ENCODE results near the gene DBX2.
"Not testable (repeated sequence)": the region's sequence is repeated elsewhere in the genome, so short reads cannot be mapped to it uniquely, and the experiment has no call there.

The DBX2 gene

GRCh38 chr12:45050751-45051571 lies at the start of gene DBX2:
TSS of gene DBX2 (minus strand) at chr12:45051099. CDS start at chr12:45050927, 172 bp downstream.
- no peak for DNase-seq (ENCODE audit: low read depth in 2 of 2)

DNA sequence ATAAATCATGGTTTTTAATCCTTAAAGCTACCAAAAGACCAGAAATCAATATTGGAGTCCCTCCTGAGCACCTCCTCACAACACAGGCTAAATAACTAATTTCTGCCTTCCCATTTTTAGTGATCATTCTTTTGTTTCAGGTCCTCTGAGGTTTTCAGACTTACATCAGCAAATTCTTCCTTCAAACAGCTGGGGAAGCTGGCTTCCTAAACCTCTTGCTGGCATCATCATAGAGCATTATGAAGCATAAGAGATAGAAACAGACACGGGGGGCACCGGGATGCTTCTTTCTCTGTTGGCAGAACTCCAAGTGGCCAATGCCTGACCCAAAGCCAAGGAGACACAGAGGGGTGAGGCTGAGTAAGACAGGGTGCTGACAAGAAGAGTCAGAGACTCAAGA lies 47.9 kb upstream of the DBX2 start:
- DNase-seq (ENCODE audit: low read depth in 2 of 2): no peak

- DNase-seq (ENCODE audit: low read depth in 2 of 2): not testable (repeated sequence)
Observed at GRCh38 chr12:45095417-45095816, 44.5 kb upstream of the DBX2 start.

DNA sequence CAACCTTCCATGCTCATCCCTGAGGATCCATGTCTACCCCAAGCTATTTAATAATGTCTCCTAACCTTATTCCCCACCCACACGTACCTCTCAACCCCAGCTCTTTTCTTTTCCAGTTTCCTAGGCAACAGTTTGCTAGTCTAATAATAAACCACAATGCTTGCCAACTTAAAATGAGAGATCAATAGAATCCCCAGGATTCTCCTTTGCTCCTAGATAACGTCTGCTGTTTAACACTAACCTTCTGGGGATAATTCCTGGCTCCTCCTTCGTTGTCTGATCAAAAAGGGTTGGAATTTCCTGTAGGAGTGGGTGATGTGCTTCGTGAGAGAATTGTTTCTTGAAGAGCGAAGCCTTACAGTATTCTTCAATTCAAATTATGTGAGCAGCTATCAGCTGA lies 42.2 kb upstream of the DBX2 start:
- no peak for DNase-seq (ENCODE audit: low read depth in 2 of 2)

GRCh38 chr12:45089411-45090075 lies 38.6 kb upstream of the DBX2 start:
- DNase-seq (ENCODE audit: low read depth in 2 of 2): no peak

- no peak for DNase-seq (ENCODE audit: low read depth in 2 of 2)
Observed at GRCh38 chr12:45088608-45089007, 37.7 kb upstream of the DBX2 start.

GRCh38 chr12:45084248-45084647 lies 33.3 kb upstream of the DBX2 start:
- DNase-seq (ENCODE audit: low read depth in 2 of 2): not testable (repeated sequence)

- DNase-seq (ENCODE audit: low read depth in 2 of 2): no peak
Observed at GRCh38 chr12:45077251-45077650, 26.4 kb upstream of the DBX2 start.

DNA sequence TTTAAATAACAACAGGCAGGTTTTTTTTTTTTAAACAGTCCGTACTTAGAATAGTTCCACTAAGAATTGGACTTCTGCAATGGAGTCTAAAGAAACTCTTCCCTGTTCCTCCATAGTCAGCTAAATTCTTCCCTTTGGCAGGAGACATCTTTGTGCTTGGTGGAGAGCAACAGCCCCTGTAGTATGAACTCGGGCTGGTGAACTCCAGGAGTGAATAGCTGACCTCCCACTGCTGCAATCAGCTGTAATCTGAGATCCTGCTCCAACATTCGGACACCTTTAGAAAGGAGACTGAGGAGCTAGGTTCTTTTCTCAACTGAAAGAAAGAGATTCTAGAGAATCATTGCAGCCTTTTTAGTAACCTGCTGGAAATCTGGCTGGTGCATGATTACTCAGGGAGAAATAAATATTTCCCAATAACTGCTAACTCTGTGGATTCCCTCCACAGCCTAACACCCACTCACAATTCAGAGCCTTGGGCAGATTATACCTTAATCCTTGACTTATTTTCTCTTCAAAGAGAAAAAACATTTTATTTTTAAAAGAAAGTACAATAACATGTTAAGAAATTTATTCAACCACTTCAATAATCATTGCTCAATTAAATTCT lies 25.6 kb upstream of the DBX2 start:
- DNase-seq (ENCODE audit: low read depth in 2 of 2): no peak

DNA sequence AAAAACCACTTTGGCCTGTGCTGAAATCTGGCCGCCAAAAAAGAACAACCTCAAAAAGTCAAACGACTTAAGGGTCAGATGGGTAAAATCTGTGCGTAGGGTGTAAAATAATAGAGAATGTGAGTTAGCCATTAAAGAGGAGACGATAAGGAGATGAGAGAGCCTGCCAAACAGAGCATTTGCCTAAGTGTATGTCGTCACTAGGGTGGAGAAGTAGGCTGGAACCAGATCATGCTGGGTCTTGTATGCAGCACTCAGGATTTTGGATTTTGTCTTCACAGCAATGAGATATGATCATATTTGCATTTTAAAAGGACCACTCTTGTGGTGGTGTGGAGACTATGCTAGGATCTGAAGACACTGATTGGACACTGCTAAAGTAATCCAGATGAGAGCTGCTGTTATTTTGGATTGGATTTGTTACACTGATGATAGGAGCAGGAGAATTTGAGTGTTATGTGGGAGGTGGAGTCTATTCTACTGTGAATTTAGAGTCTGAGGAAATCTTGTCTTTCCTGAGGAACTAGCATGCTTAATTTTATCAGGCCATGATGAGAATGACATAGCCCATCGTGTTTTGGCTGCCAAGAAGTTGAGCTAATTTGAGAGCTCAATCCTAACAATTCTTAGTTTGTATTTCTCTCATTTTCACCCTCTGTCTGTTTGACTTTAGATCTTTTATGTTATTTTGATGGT lies 24.8 kb upstream of the DBX2 start:
- no peak for DNase-seq (ENCODE audit: low read depth in 2 of 2)

DNA sequence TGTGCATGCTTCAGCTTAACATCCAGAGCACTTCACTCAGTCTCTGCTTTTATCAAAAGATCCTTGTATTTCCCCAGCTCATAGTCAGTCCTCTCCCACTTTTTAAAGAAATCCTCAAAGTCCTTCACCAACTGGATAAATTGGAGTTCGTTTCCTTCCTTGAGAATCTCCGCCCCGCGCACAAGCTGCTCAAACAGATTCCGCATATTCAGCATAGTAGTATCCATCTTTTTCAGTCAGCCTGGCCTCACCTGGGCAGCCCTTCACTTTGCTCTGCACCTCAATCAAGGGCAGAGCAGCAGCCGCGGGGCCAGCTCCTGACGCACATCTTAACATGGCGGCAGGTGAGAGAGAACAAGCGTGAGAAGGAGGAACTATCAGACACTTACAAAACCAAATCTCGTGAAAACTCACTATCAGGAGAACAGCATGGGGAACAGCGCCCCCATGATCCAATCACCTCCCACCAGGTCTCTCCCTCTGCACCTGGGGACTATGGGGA lies 14.3 kb upstream of the DBX2 start:
- DNase-seq (ENCODE audit: low read depth in 2 of 2): no peak

DNA sequence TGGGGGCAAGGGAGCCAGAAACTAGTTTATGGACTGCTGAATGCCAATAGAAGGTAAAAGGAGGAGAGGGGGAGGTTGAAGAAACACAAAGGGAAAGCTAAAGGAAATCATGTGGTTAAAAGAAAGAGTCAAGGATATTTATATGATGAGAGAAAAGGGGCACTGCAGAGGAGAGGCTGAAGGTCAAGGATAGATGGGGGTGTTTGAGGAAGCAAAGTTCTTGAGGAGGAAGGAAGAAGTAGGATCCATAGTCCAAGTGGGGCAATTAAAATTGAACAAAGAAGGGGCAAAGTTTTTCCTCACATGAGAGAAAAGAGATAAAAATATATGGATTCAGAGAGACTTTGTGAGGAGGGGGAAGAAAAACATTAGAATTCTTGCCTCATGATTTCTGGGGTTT lies 10.1 kb upstream of the DBX2 start:
- no peak for DNase-seq (ENCODE audit: low read depth in 2 of 2)

DNA sequence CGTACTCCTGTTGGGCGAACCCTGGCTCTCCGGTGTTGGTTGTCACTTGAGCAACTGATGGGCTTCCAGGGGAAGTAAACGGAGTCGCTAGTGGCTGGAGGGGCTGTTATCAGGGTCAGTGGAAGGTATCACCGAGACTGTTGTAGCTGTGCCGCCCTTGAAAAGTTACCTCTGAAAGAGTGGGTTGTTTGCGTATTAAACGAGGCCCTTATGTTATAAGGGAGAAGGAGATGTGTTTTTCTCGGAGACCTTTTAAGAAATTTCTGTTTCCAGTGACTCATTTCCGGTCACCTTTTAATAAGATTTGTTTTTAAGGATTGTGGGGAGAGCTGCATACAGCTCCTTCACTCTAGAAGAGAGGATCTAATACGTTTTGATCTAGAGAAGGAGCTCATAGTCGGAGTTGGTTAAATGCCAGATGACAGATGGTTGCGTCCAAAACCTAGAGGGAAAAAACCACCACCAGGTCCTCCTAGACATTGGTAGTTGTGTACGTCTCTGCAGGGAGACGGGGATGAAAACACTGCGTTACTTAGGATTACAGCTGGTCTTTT lies 750 bp upstream of the DBX2 start:
- DNase-seq (ENCODE audit: low read depth in 2 of 2): no peak

- DNase-seq (ENCODE audit: low read depth in 2 of 2): no peak
Observed at GRCh38 chr12:45049912-45050750, 768 bp downstream of the DBX2 start.

DNA sequence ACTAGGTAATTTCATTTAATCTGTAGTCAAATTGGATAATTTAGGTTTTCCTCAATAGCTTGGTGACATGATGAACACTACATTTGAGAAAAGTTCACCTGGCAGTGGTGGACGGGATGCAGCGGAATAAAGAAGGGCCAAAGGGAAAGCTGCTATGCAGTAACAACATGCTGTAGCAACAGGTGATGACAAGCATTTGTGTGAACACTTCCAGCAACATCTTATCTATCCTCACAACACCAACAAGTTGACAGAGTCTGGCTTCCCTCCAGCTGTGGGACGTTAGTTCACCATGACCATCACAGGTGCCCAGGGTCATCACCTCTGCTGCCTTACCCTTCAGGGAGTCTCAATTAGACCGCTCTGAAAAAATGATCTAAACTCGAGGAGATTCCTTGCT lies 8.3 kb downstream of the DBX2 start:
- DNase-seq (ENCODE audit: low read depth in 2 of 2): no peak

DNA sequence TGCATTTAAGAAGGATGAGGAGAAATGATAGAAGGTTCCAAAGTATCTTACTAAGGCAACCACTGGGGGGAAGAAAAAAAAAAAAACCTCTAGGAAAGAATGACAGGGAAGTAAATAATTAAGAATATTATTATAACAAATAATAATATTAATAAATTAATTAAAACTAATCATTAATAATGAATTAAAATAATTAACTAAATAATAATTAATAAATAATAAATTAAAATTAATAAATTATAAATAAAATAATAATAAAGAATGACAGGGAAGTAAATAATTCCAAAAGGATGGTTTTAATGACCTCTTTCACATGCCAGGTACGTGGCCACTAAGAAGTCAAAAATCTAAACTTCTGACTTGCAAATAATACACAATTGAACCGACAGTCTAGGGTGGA lies 9.9 kb downstream of the DBX2 start:
- DNase-seq (ENCODE audit: low read depth in 2 of 2): no peak

- DNase-seq (ENCODE audit: low read depth in 2 of 2): no peak
Observed at GRCh38 chr12:45039757-45040156, 11.1 kb downstream of the DBX2 start.

GRCh38 chr12:45034861-45035265 lies 16.0 kb downstream of the DBX2 start:
- no peak for DNase-seq (ENCODE audit: low read depth in 2 of 2)

GRCh38 chr12:45017916-45018315 lies 33.0 kb downstream of the DBX2 start:
- DNase-seq (ENCODE audit: low read depth in 2 of 2): no peak

- DNase-seq (ENCODE audit: low read depth in 2 of 2): no peak
Observed at GRCh38 chr12:45014396-45014795, 36.5 kb downstream of the DBX2 start.

GRCh38 chr12:45012749-45013148 lies 38.1 kb downstream of the DBX2 start:
- DNase-seq (ENCODE audit: low read depth in 2 of 2): no peak

All from stimulated activated CD4-positive, alpha-beta T cell treated with anti-CD3 and anti-CD28 coated beads, Interleukin-4, amount 100 ng/mL, for 48 hours (primary cell).